Vagina (tissue), 2 donors: Measurements from ENCODE around the gene SLCO2A1. TPM values are rescaled to one million over a fixed set of nuclear protein-coding genes. Genes with fewer than 3 reads are reported as not detected.
A peak's percentile ranks its signal among the peaks of the same experiment; 100 is the strongest.

Experiments
- DNase-seq, 2 donors: peaks; one replicate each; pipeline ENCODE4 v3.0.0-alpha.2; 2017; ENCODE audit errors: extremely low spot score in 2 of 2
- H3K27ac ChIP-seq: fragments of 200-600 bp; sonication (generic); one replicate; pipeline ENCODE4 v1.5.1; 2019
- H3K27me3 ChIP-seq: fragments of 200-600 bp; sonication (generic); one replicate; pipeline ENCODE4 v1.5.1; 2019
- H3K36me3 ChIP-seq, 2 donors: fragments of 200-600 bp; sonication (generic); one replicate each; pipeline ENCODE4 v1.5.1; 2017 to 2019
- H3K4me1 ChIP-seq: fragments of 200-600 bp; sonication (generic); one replicate; pipeline ENCODE4 v1.5.1; 2019
- H3K4me3 ChIP-seq, 2 donors: fragments of 200-600 bp; sonication (generic); 1 replicate in 1 of 2; 2 replicates in 1 of 2; pipeline ENCODE4 v1.5.1; 2016 to 2019
- H3K9me3 ChIP-seq: fragments of 200-600 bp; sonication (generic); one replicate; pipeline ENCODE4 v1.5.1; 2019
- POLR2A ChIP-seq, 2 donors: fragments of 450-650 bp; IDR thresholded peaks; one replicate each; pipeline ENCODE4 v1.6.1; 2017; ENCODE audit warnings: antibody characterized with exemption in 2 of 2, mild to moderate bottlenecking in 2 of 2, moderate library complexity in 2 of 2
- POLR2AphosphoS5 ChIP-seq, 2 donors: sonication (generic); formaldehyde crosslinking; IDR thresholded peaks; one replicate each; pipeline ENCODE4 v1.9.0; 2017; ENCODE audit warnings: antibody characterized with exemption in 2 of 2, mild to moderate bottlenecking in 2 of 2, low read depth in 1 of 2; ENCODE audit not compliant: insufficient read depth in 1 of 2
- intact Hi-C: fragments of 100-400 bp; cut with DNase I; formaldehyde crosslinking; loops from one replicate; pipeline ENCODE4 v1.15.1; 2023
- total RNA-seq: library from RNA; depleted of rRNA; stranded (reverse); fragments of >200 nt; gene quantifications from one replicate; pipeline ENCODE4 v1.2.3, GENCODE V29; 2016
- TF ChIP-seq, protein P1 (sequence below), 3 experiments: fragments of 450-650 bp in 2 of 3; fragments of 200-600 bp in 1 of 3; sonication (generic) in 1 of 3; IDR thresholded peaks; one replicate each; pipeline ENCODE4 v1.5.1; 2017 to 2019; ENCODE audit warnings: antibody characterized with exemption in 3 of 3, mild to moderate bottlenecking in 2 of 3, moderate library complexity in 2 of 3

The SLCO2A1 gene
- total RNA-seq, 1 donor from 2014 or later: 40.3 TPM

DNA sequence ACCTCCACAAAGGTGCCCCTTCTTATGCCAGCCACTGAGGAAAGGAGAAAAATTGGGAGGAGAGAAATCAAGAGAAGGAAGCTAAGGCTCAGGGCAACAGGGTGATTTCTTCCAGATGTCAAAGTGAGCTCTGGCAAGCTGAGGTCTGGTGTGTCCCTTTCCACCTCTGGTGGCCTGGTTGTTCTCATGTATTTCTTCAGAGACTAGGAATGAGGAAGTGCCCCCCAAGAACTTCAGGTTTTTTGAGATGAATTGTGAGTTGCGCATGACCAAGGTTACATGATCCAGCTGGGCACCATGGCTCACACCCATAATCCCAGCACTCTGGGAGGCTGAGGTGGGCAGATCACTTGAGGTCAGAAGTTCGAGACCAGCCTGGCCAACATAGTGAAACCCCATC, 139.7 kb downstream of the SLCO2A1 start:
- Histone ChIP-seq H3K9me3 (no peaks in the 10 kb centered on the region), H3K4me1 (peaks cover 7% of the 10 kb centered on the region), H3K4me3 (no peak overlapping the region), H3K36me3 (no peaks in the 10 kb centered on the region), H3K27ac (no peak overlapping the region), H3K27me3 (no peaks in the 10 kb centered on the region)
- no peak for TF ChIP-seq POLR2AphosphoS5 (IDR thresholded peaks at IDR 0.05; ENCODE audit: insufficient read depth in 1 of 2, low read depth in 1 of 2)
- TF ChIP-seq POLR2A (IDR thresholded peaks at IDR 0.05): no peak
- TF ChIP-seq, protein P1, sequence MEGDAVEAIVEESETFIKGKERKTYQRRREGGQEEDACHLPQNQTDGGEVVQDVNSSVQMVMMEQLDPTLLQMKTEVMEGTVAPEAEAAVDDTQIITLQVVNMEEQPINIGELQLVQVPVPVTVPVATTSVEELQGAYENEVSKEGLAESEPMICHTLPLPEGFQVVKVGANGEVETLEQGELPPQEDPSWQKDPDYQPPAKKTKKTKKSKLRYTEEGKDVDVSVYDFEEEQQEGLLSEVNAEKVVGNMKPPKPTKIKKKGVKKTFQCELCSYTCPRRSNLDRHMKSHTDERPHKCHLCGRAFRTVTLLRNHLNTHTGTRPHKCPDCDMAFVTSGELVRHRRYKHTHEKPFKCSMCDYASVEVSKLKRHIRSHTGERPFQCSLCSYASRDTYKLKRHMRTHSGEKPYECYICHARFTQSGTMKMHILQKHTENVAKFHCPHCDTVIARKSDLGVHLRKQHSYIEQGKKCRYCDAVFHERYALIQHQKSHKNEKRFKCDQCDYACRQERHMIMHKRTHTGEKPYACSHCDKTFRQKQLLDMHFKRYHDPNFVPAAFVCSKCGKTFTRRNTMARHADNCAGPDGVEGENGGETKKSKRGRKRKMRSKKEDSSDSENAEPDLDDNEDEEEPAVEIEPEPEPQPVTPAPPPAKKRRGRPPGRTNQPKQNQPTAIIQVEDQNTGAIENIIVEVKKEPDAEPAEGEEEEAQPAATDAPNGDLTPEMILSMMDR (IDR thresholded peaks at IDR 0.05): no peak
- intact Hi-C loops: no loop called here
- DNase-seq: peak in 1 of 2 donors; percentile 37

DNA sequence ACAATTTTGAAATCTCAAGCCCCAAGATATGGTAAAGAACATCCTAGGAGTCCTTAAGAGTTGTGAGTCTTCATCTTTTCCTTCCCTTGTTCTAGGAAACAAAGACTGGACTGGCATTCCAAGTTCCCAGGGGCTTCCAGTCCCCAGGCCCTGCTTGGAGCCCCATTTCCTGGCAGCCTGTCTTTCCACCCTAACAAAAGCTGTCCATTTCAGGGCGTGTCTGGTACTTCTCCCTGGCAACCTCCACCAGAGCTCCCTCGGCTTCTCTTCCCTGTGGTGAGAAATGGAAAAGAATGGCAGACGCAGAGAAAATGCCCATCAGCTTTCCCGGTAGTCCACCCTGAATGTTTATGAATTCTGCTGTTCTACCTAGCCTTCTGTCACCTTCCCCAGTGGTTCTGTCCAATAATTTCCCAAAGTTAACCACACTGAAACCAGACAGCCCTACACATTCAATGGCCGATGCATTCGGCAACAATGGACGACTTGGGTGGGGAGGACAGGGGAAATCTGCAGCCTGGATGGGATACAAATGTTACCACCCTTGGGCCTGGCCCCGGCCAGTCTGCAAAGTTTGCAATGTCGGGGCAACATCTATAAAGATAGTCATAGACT, 140.9 kb downstream of the SLCO2A1 start:
- Histone ChIP-seq H3K27me3 (no peaks in the 10 kb centered on the region), H3K36me3 (no peaks in the 10 kb centered on the region), H3K4me1 (no peaks in the 10 kb centered on the region), H3K27ac (no peak overlapping the region), H3K9me3 (no peaks in the 10 kb centered on the region), H3K4me3 (no peak overlapping the region)
- intact Hi-C loops: no loop called here
- TF ChIP-seq, protein P1 (IDR thresholded peaks at IDR 0.05): no peak
- TF ChIP-seq POLR2AphosphoS5 (IDR thresholded peaks at IDR 0.05; ENCODE audit: insufficient read depth in 1 of 2, low read depth in 1 of 2) (no peak), POLR2A (IDR thresholded peaks at IDR 0.05) (no peak)
- DNase-seq: peak in 1 of 2 donors; percentile 42

DNA sequence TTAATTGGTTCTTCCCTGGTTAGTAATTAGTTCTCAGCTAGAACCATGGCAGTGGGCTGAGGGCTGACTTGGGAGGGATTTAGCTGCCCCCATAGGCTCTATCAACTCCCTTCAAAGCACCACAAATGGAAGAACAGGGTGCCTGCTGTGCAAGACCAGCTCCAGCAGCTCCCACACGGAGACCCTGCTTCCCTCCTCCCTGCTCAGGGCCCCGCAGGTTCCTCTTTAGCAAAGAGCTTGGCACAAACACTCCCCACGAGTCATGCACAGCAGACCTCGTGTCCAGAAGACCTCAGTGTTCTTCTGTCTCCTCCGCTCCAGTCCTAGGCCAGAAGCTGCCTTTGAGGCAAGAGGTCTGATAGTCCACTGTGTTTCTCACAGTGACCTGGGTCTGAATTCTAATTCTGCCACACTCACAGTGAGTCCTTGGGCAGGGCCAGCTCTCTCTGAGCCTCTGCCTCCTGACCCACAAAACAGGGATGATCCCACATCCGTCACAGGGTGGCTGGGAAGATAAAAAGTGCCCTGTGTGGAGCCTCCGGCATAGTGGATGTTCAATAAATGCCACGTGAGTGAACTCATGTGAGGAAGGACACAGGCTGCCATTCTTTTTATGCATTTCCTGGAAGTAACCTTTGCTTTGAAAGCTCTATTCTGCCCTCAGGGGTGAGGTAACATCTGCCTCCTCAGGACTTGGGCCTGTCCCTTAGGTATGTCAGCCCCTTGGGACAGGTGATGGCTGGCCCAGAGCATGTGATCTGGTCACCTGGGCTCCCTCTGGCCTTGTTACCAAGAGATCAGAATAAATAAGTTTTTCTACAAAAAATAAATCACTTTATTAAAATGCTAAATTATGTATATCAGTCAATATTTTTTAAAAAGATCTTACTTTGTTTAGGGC, 141.7 kb downstream of the SLCO2A1 start:
- Histone ChIP-seq H3K27ac (no peak overlapping the region), H3K9me3 (no peaks in the 10 kb centered on the region), H3K36me3 (no peaks in the 10 kb centered on the region), H3K4me3 (no peak overlapping the region), H3K27me3 (no peaks in the 10 kb centered on the region), H3K4me1 (no peaks in the 10 kb centered on the region)
- TF ChIP-seq POLR2AphosphoS5 (IDR thresholded peaks at IDR 0.05; ENCODE audit: insufficient read depth in 1 of 2, low read depth in 1 of 2) (no peak), POLR2A (IDR thresholded peaks at IDR 0.05) (no peak)
- TF ChIP-seq, protein P1 (IDR thresholded peaks at IDR 0.05): no peak
- DNase-seq: peak; percentile 74 to 91
- intact Hi-C loops: no loop called here

DNA sequence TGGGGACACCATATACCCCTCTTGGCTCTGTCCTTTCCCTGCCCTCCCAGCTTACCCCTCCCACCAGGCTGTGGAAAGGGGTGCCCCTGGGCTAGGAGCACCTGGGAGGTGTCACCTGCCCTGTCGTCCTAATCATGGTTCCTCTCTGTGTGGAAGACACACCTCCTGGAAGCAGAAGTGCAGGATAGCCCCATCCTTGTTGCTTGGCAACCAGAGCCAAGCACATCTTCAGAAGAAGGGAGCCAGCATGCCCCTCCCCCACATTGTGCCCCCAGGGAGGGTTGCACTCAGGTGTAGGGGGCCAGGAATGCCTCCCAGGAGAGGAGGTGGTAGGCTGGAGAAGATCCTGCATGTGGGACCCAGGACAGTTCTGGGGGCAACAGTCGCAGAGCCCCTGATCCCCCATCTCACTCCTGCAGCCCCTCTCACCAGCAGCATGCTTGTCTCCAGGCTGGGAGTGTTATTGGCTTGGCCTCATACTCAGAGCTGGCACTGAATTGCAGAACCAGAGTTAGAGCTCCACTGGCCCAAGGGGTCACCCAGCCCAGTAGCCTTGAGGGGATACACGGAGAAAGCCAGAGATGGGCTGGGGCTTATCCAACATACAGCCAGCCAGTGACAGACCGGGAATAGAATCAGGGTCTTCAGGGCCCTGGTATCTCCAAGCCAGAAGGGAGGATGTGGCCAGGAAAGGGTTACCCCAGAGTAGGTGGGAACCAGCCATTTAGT, 142.5 kb downstream of the SLCO2A1 start:
- Histone ChIP-seq H3K36me3 (no peaks in the 10 kb centered on the region), H3K27ac (no peak overlapping the region), H3K27me3 (no peaks in the 10 kb centered on the region), H3K9me3 (no peaks in the 10 kb centered on the region), H3K4me1 (no peaks in the 10 kb centered on the region), H3K4me3 (no peak overlapping the region)
- DNase-seq: peak; percentile 54 to 94
- intact Hi-C loops: no loop called here
- TF ChIP-seq POLR2AphosphoS5 (IDR thresholded peaks at IDR 0.05; ENCODE audit: insufficient read depth in 1 of 2, low read depth in 1 of 2): no peak
- TF ChIP-seq, protein P1 (IDR thresholded peaks at IDR 0.05): no peak
- TF ChIP-seq POLR2A (IDR thresholded peaks at IDR 0.05): no peak
